Measurements from ENCODE around the gene IL5. TPM values are rescaled to one million over a fixed set of nuclear protein-coding genes. Genes with fewer than 3 reads are reported as not detected.
"Not testable (repeated sequence)": the region's sequence is repeated elsewhere in the genome, so short reads cannot be mapped to it uniquely, and the experiment has no call there.

The IL5 gene
- total RNA-seq, 6 donors from 2014 or later, result 1.2 TPM; not detected in 5

DNA sequence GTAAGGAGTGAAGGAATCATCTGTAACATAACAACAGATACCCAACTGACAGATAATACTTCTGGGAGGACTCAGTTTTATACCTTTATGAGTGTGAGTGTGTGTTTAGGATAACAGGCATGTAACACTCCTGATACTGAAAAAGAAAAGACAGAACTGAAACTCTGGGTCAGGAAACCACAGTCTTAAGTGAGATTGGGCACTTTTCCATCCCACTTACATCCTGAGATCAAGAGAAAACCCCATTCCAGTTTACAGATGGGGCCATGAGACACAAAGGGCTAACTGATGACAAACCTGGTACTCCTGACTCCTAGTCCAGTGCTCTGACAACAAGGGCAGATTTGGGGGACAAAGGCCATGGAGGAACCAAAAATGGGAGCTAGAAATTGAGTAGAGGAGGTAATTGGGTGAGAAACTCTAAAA is 18.0 kb downstream of the IL5 start:
- no peak overlapping the region for H3K27ac ChIP-seq
- no peaks in the 10 kb centered on the region for H3K27me3 ChIP-seq
- H3K4me1 ChIP-seq, result peaks cover 0 to 6% (median 2%) of the 10 kb centered on the region in 4 donors
- peaks cover 0 to 6% (median 0%) of the 10 kb centered on the region in 4 donors for H3K9me3 ChIP-seq
- ATAC-seq (ENCODE audit: low FRiP score in 2 of 2), result no peak
- no peak overlapping the region for H3K4me3 ChIP-seq
- no peaks in the 10 kb centered on the region for H3K36me3 ChIP-seq
- DNase-seq, result no peak
- TF ChIP-seq, protein P1, sequence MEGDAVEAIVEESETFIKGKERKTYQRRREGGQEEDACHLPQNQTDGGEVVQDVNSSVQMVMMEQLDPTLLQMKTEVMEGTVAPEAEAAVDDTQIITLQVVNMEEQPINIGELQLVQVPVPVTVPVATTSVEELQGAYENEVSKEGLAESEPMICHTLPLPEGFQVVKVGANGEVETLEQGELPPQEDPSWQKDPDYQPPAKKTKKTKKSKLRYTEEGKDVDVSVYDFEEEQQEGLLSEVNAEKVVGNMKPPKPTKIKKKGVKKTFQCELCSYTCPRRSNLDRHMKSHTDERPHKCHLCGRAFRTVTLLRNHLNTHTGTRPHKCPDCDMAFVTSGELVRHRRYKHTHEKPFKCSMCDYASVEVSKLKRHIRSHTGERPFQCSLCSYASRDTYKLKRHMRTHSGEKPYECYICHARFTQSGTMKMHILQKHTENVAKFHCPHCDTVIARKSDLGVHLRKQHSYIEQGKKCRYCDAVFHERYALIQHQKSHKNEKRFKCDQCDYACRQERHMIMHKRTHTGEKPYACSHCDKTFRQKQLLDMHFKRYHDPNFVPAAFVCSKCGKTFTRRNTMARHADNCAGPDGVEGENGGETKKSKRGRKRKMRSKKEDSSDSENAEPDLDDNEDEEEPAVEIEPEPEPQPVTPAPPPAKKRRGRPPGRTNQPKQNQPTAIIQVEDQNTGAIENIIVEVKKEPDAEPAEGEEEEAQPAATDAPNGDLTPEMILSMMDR (IDR thresholded peaks at IDR 0.05), result no peak
- TF ChIP-seq EP300 (IDR thresholded peaks at IDR 0.05) (no peak), POLR2AphosphoS5 (IDR thresholded peaks at IDR 0.05) (no peak), POLR2A (IDR thresholded peaks at IDR 0.05) (no peak)

DNA sequence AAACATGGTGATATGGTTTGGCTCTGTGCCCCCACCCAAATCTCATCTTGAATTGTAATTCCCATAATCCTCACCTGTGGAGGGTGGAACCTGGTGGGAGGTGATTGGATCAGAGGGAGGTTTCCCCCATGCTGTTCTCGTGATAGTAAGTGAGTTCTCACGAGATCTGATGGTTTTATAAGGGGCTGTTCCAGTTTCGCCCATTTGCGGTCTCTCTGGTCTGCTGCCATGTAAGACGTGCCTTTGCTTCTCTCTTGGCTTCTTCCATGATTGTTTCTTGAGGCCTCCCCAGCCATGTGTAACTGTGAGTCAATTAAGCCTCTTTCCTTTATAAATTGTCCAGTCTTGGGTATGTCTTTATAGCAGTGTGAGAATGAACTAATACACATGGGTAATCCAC is 18.4 kb downstream of the IL5 start:
- not testable (repeated sequence) for H3K27ac ChIP-seq; H3K9me3 ChIP-seq; H3K27me3 ChIP-seq; H3K36me3 ChIP-seq; H3K4me1 ChIP-seq; ATAC-seq (ENCODE audit: low FRiP score in 2 of 2); DNase-seq; H3K4me3 ChIP-seq
- WGBS, 2 donors, result 79 to 93% methylated on average over 5 of the region's 5 CpGs

DNA sequence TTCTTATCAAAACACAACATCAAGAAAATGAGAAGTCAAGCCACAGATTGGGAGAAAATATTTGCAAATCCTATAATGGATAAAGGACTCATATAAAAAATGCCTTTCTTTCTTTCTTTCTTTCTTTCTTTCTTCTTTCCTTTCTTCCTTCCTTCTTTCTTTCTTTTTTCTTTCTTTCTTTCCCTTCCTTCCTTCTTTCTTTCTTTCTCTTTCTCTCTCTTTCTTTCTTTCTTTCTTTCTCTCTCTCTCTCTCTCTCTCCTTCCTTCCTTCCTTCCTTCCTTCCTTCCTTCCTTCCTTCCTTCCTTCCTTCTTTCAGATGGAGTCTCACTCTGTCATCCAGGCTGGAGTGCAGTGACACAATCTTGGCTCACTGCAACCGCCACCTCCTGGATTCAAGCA is 21.3 kb downstream of the IL5 start:
- DNase-seq; H3K4me3 ChIP-seq; ATAC-seq (ENCODE audit: low FRiP score in 2 of 2); H3K27me3 ChIP-seq; H3K4me1 ChIP-seq; H3K9me3 ChIP-seq; H3K36me3 ChIP-seq; H3K27ac ChIP-seq: not testable (repeated sequence)
- 91 to 100% methylated on average over 1 of the region's 1 CpG for WGBS, 2 donors

DNA sequence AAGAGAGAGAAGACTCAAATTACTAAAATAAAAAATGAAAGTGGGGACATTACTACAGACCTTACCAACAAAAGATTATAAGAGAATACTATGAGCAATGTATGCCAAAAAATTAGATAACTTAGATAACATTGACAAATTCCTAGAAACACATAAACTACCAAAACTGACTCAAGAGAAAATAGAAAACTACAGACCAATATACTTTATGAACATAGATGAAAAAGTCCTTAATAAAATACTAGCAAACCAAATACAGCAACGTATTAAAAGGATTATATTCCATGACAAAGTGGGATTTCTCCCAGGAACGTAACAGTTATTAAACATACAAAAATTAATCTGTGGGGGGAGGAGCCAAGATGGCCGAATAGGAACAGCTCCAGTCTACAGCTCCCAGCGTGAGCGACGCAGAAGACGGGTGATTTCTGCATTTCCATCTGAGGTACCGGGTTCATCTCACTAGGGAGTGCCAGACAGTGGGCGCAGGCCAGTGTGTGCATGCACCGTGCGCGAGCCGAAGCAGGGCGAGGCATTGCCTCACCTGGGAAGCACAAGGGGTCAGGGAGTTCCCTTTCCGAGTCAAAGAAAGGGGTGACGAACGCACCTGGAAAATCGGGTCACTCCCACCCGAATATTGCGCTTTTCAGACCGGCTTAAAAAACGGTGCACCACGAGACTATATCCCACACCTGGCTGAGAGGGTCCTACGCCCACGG is 29.5 kb downstream of the IL5 start:
- not testable (repeated sequence) for H3K4me3 ChIP-seq; H3K36me3 ChIP-seq; H3K27ac ChIP-seq; ATAC-seq (ENCODE audit: low FRiP score in 2 of 2); H3K27me3 ChIP-seq; H3K4me1 ChIP-seq; H3K9me3 ChIP-seq
- peak in 1 of 2 donors; percentile 50 for DNase-seq
- 91 to 96% methylated on average over 17 of the region's 25 CpGs for WGBS, 2 donors

DNA sequence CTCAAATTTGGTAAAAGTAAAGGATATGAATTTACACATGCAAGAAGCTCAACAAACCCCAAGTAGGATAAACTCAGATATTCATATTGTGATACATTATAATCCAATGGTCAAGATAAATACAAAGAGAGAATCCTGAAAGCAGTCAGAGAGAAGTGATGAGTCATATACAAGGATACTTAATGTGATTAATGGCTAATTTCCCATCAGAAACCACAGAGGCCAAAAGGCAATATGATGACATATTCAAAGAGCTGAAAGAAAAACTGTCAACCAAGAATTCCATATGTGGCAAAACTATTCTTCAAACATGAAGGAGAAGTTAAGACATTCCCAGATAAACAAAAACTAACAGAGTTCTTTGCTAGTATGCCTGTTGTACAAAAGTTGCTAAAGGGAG is 33.2 kb downstream of the IL5 start:
- no peak for ATAC-seq (ENCODE audit: low FRiP score in 2 of 2)
- peaks cover 14 to 17% (median 15%) of the 10 kb centered on the region in 4 donors for H3K4me1 ChIP-seq
- no peak for DNase-seq
- H3K9me3 ChIP-seq, result no peaks in the 10 kb centered on the region
- H3K4me3 ChIP-seq, result no peak overlapping the region
- no peaks in the 10 kb centered on the region for H3K36me3 ChIP-seq
- no peaks in the 10 kb centered on the region for H3K27me3 ChIP-seq
- no peak for TF ChIP-seq POLR2AphosphoS5 (IDR thresholded peaks at IDR 0.05)
- TF ChIP-seq POLR2A (IDR thresholded peaks at IDR 0.05), result no peak
- TF ChIP-seq, protein P1 (IDR thresholded peaks at IDR 0.05), result no peak
- no peak for TF ChIP-seq EP300 (IDR thresholded peaks at IDR 0.05)
- no peak overlapping the region for H3K27ac ChIP-seq

DNA sequence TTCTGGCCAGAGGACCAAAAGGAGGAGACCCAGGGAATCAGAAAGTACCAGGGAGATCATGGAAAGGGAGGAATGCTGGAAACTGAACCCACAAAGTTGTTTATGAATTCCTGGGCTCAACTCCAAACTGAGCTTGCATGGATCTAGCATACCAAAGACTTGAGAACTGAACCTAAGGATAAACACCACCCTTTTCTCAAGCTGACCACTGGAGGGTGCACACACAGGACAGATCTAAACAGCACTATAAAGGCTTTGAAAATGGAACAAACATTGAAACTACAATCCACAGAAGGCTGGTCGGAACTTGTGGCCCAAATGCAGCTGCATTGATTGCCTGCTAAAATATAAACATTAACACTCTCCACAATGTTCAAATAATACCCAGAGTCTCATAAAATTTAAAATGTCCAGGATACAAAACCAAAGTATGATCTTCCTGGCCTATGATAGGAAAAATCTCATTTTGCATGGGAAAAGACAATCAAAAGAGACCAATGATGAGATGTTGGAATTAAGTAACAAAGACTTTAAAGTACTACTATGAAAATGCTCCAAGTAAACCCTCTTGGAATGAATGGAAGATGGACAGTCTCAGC is 37.1 kb downstream of the IL5 start:
- Histone ChIP-seq H3K4me1 (peaks cover 30 to 41% (median 36%) of the 10 kb centered on the region in 4 donors), H3K36me3 (no peaks in the 10 kb centered on the region), H3K27me3 (no peaks in the 10 kb centered on the region), H3K4me3 (no peak overlapping the region), H3K9me3 (no peaks in the 10 kb centered on the region), H3K27ac (peak overlapping the region; percentile 8 to 73 (median 38))
- peak; percentile 71 to 76 for ATAC-seq (ENCODE audit: low FRiP score in 2 of 2)
- TF ChIP-seq POLR2A (IDR thresholded peaks at IDR 0.05) (no peak), EP300 (IDR thresholded peaks at IDR 0.05) (no peak)
- TF ChIP-seq, protein P1 (IDR thresholded peaks at IDR 0.05), result peak; percentile 16 to 50 (median 38)
- no peak for DNase-seq
- 19 to 33% methylated on average over 1 of the region's 1 CpG for WGBS, 2 donors

Measured in upper lobe of left lung (tissue), 6 donors.